Ovary (tissue), 3 donors: ENCODE results near the gene CHN2.

ENCODE experiments used
- CTCF ChIP-seq, 3 donors: fragments of 450-650 bp in 2 of 3; fragments of 200-600 bp in 1 of 3; IDR thresholded peaks; one replicate each; pipeline versions ENCODE4 v1.5.1 to v1.8.0; 2016 to 2022; ENCODE audit warnings: antibody characterized with exemption in 3 of 3, mild to moderate bottlenecking in 1 of 3
- POLR2A ChIP-seq: fragments of 450-650 bp; IDR thresholded peaks from one replicate; pipeline ENCODE4 v1.6.1; 2017; ENCODE audit warnings: antibody characterized with exemption, mild to moderate bottlenecking, moderate library complexity
- donor health status: DM: no; HTN: no; CAD: no.

- no peak for TF ChIP-seq POLR2A
- TF ChIP-seq CTCF (IDR thresholded peaks at IDR 0.05) = no peak
Observed at GRCh38 chr7:29418056-29418455, 223.5 kb downstream of the CHN2 start.
